GM19328 (cell line): ENCODE data around the gene PLXDC2.
"Not testable (repeated sequence)": the region's sequence is repeated elsewhere in the genome, so short reads cannot be mapped to it uniquely, and the experiment has no call there.

Experiments used
- ATAC-seq: cut with Tn5 transposase; IDR thresholded peaks from one replicate; pipeline ENCODE4 v1.9.1; 2021; ENCODE audit warnings: mild to moderate bottlenecking, moderate library complexity; ENCODE audit not compliant: unreplicated experiment

The PLXDC2 gene

DNA sequence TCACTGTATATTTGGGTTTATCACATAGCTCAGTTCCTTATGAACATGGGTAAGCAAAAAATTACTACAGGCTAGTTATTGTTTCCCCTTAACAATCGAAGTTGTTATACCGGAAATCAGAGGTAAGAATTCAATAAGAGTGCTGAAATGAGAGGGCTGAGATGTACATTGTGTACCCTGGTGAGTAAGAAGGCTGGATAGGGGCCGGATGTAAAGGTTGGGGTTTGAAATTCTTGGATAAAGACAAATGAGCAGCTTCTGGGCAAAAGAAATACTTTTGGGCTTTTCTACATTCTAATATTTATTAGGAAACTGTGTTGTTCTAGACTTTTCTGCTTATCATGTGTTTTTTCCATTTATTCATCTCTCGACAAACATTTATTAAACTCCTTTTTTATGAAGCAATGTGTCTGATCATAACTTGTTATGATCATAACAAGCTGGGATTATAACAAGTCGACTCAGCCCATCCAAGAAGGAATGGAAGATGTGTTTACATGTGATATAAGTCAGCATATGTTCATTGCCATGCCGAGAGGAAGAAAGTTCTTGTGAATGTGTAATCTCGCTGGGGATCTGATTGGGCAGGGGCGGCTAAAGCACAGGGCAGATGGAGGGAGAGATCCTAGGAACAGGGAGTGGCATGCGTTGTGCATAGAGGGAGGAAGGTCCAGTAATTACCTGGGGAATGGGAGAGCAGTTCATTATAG is 155.3 kb downstream of the PLXDC2 start:
- no peak for ATAC-seq

DNA sequence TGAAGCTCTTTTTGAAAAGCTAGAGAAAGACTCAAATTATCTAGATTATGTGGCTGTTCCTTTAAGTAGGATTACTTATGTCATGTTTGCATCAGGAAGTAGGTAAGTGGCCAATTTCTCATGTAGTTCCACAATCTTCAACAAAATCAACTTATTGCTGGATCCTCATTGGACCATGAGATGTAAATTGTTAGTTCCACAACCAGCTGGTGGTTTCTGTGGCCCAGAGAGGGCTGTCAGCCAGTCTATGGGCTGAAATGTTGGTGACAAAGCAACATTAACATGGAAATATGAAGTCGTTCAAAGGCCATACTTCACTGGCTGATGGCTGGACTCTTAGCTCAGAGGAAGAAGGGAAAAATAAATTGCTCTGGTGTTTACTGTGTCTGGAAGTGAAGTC is 157.9 kb downstream of the PLXDC2 start:
- no peak for ATAC-seq

DNA sequence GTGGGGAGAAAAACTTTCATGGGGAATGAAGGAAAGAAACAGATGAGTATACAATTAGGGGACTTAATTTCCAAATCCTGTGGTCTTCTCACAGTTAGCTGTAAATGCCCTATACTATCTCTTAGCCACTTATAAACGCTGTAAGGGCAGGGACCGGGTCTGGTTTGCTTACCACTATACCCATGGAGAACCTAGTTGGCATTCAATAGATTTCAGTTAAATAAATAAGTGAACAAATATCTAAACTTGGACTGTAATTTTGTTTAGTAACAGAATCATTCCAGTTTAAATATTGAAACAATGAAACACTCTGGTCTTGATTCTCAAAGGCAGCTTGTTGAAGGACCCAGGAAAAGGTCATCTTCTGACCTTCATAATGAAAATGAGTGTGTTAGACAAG is 158.3 kb downstream of the PLXDC2 start:
- no peak for ATAC-seq

DNA sequence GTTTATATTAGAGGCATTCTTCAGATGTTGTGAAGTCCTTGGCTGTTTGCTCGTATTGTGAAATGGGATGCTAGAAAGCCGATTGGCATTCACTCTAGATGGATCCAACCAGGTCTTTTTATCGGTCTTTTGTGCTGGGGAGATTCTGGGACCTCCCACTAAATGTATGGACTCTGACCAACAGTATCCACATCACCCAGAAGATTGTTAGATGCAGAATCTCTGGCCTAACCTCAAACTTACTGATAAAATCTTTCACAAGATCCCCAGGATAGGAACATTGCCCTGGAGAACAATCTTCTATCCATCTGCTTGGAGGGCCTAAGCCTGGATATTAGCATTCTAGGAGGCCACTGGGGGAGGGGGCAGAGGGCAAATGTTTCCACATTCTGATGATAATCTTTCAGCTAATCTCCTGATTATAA is 160.9 kb downstream of the PLXDC2 start:
- ATAC-seq, result no peak

DNA sequence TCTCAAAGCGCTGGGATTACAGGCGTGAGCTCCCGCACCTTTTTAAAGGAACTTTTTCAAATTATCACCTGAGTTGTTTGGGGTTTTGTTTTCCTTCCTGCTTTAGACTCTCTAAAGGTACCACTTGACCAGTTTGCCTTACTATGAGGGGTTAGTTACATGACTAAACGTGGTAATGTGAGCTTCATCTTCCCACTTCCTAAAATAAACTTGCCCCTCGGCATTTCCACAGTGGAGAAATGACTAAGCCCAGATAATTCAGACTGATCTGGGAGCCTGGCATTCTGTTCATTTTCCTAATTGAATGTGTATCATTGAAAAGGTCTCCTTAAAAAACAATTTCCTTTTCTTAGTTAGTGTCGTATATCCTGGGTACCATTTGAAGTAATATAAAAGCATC is 163.4 kb downstream of the PLXDC2 start:
- no peak for ATAC-seq

DNA sequence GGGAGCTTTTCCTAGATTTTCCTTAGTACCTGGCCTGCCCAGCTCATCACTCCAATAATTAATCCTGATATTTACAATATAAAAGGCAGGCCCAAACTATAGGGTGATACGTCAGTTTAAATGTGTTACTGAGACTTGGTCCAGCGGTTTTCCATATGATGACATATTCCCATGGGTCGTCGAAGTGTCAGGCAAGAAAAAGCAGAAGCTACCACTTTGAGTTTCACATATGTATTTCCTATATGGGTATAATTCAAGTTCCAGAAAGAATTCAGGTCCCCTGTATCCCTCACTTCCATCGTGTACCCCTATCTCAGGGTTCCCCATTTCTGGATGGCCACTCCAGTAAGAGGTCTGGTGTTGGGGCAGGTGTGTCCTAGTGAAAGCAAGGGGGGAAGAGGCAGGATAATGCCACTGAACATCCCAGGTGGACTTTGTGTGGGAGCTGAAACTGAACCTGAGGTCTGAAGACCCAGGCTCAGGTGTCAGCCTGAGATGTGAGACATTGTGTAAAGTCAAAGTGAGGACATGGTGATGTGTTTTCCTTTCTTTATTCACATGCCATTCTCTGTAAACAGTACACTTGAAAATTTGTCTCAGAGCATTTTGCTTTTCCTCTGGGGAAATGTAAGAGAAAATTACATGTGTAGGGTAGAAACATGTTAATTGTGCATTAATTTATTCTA is 167.8 kb downstream of the PLXDC2 start:
- no peak for ATAC-seq

DNA sequence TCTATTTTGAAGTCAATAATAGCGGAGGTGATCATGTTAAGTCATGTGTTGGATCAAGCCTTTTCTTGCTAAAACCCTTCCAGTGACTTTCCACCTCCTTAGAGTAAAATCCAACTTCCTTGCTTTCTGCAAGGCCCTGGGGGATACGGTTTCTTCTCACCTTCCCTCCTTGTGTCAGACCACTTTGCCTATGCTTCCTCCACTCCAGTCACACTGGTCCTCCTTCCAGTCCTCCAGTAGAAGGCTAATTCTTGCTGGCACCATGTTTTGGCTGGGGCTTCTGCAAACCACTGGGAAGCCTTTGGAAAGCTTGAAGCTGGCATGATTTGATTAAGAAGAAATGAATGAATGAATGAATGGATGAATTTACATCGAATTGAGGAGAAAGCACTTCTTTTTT is 169.5 kb downstream of the PLXDC2 start:
- no peak for ATAC-seq

DNA sequence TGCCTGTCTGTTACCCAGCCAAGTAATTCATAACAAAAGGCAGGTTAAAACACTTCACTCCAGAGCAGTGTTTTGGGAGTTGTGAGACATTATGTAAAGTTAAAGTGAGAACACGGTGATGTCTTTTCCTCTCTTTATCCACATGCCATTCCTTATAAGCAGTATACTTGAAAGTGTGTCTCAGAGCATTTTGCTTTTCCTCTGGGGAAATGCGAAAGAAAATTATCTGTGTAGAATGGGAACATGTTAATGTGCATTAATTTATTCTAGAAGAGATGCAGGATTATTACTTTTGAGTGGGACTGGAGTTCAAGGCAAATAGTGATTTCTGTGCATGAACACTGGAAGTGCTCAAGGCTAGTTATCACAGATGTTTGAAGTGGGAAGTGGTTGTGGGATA is 170.4 kb downstream of the PLXDC2 start:
- no peak for ATAC-seq

DNA sequence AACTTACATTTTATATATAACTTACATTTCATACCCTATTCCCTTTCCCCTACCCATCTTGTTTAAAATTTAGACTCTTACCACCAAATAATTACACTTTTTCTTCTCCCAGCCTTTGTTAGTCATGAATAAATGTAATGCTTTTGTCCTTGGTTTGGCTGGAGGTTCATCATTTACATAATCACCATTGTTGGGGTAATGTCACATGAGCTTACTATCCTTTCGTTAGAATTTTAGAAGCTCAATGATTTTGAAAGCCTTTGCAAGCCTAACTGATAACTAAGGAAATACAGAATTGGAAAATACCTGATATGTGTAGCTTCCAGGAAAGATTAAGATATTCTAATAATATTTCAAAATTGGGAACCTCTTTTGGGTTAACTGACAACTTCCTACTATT is 171.7 kb downstream of the PLXDC2 start:
- ATAC-seq, result no peak

DNA sequence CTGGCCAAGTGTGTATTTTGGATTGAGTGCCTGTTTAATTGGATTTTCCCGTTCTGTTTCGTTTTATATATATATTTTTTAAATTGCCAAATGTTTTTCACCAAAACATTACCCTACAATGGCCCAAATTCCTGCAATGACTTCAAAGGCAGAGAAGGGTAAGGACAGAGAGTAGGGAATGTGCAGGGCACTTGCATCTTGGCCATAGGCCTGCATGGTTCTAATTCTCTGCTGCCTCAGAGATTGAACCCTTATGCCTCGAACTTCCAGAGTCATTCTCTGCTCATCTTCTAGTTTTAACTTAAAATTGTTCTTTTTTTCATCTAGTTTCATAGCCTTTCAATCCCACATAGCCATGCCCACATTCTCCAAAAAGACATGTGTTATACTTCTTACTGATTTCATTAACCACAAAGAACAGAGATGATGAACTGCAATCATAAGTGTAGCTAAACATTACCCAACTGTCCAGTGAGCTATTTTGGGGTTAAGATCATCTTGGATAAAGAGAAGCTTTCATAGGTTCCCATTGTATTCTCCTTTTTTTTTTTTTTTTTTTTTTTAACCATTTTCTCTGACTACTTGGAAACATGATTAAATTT is 177.6 kb downstream of the PLXDC2 start:
- ATAC-seq, result no peak

DNA sequence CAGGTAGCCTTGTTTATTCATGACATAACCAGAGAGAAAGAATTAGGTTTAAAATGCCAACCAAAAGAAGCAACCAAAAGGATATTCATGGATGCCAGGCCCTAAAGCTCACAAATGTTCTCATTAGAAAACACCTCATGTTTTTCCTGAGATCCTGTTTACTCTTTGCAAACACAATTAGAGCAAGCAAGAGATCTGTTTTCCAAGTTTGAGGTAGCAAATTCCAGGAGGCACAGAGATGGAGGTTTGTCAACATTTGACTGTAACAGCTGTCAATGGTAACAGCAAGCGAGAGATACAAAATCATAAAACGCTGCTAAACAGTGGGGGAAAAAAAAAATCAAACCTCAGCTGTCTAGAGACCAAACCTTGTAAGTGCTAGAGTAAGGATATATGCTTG is 182.2 kb downstream of the PLXDC2 start:
- ATAC-seq, result no peak

DNA sequence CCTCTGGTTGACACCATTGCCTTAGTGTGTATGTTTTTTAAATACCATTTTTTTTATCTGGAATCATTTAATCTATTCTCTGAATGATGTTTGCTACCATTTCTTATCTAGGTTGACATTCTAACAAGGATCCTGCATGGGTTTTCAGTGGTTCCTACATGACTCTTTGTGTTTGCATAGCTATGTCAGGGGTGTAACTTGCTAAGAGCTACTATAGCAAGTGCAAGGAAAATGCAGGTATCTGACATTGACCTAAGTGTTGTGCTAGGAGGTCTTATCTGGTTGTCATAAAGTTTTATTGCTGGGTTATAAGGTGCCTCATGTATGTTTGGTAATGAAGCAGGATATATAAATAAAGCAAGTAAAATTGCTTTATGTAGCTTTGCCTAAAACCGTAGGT is 183.2 kb downstream of the PLXDC2 start:
- ATAC-seq, result no peak

DNA sequence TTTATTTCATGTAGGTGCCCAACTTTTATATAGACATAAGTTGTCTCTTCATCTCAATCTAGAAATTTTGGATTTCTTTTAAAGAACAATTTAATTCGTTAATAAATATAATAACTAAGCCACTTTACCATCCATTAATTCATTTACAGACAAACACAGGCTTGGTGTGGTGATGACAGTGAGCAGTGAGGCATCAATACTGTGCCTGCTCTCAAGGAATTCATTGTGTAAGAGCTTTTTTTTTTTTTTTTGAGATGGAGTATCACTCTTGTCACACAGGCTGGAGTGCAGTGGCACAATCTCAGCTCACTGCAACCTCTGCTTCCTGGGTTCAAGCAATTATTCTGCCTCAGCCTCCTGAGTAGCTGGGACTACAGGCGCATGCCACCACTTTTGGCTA is 185.8 kb downstream of the PLXDC2 start:
- not testable (repeated sequence) for ATAC-seq

DNA sequence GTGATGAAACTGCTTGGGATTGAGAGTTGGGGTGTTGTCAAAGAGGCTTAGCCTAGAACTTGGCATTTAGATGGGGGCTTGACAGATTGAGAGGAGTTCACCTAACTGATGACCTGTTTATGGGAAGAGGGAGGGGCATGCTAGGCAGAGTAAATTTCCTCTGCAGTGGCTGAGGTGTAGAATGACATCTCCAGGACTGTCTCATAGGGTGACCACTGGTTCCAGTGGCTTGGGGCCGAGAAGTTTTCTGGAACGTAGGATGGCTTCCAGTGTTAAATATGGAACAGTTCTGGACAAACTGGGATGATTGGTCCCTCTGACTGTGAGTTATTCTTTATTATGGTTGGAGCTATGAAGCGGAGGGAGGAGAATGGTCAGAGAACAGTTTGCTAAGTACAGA is 186.4 kb downstream of the PLXDC2 start:
- ATAC-seq, result no peak

DNA sequence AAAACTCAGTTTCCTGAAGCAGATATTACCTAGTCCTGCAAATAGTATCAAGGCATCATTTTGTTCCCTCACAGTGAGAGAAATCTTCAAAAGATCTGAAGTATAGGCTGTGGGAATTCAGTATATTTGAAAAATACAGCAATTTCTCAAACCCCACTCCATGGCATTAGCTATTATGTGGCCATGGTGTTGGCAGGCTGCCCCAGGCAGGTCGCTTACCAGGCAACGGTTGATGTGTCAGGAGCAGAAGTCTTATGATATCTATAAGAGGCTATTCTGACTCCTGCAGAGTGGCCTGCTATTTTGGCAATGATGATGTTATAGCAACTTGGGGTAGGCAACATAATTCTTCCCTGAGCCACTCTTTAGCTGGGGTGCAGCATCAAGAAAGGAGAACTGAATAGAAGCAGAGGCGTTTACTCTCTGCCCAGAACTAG is 187.9 kb downstream of the PLXDC2 start:
- ATAC-seq, result peak; percentile 25

DNA sequence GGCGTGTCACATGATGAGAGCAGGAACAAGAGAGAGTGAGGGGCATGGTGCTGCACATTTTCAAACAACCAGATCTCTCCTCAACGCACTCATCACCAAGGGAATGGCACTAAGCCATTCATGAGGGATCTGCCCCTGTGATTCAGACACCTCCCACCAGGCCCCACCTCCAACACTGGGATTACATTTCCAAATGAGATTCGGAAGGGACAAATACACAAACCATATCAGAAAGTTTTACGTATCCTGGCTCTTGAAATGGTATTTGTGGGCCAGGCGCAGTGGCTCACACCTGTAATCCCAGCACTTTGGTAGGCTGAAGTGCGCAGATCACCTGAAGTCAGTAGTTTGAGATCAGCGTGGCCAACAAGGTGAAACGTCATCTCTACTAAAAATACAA is 189.4 kb downstream of the PLXDC2 start:
- ATAC-seq, result no peak

DNA sequence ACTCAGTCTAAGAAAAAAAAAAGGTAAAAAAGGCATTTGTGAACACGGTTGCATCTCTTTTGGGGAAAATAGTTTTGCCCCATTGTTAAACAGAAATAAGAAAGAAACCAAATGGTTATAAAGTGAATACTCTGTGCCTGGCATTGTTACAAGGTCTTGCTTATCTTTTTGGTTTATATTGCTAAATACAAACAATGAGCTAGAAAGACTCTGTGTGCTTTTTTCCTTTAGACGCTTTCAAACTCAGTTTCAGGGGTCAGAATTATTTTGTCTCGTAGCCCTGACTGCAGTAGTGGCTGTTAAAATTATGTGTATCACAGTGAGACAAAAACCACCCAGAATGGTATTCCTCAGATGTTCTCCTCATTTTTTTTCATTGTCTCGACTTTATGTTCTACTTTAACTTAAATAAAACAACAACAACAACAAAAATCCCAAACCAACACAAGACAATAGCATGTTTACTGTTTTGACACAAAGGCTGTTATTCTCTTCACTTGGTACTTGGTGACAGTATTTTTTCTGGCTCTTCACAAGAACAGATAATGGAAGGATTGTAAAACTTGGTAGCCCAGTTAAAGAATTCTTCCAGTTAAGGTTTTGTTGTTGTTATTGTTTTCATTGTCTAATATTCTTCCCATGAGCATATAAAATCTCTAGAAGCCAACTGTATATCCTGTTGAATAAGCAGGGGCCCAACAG is 190.1 kb downstream of the PLXDC2 start:
- ATAC-seq, result no peak

DNA sequence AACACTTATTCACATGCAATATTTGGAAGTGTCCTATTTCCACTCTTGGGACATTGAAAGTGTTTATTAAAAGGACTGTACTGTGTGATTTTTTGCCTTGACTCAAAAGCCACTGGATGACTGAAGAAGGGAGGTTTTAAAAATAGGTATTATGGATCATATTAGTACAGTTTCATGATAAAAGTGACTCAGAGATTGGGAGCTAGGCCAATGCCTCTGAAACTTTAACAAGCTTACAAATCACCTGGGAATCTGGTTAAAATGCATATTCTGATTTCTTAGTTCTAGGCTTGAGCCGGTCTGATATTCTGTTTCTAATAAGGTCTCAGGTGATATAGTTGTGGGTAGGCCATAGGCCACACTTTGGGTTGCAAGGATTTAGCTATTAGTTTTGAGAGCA is 191.2 kb downstream of the PLXDC2 start:
- no peak for ATAC-seq

DNA sequence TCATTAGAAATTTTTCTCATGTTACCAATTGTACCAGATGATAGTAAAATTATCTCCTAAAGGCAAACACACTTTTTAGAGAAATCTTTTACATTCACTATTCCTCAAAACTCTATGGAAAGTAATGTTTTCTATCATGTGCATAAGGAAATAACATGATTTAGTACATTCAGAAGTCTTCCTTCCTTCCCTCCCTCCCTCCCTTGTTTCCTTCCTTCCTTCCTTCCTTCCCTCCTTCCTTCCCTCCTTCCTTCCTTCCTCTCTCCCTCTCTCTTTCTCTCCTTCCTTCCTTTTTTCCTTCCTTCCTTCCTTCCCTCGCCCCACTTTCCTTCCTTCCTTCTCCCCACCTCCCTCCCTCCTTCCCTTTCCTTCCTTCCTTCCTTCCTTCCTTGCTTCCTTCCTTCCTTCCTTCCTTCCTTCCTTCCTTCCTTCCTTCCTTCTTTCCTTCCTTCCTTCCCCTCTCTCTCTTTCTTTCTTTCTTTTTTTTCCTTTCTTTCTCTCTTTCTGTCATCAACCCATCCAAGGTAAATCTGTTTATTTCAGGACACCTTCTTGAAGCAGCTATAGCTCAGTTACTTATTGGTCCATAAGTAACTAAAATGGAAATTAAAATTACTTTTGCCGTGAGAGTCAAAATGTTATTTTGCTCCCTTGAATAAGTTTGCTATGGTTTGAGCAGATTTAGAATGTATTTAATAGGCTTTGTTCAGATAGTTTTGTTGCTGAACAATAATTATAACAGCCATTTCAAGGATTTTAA is 197.9 kb downstream of the PLXDC2 start:
- ATAC-seq, result no peak

DNA sequence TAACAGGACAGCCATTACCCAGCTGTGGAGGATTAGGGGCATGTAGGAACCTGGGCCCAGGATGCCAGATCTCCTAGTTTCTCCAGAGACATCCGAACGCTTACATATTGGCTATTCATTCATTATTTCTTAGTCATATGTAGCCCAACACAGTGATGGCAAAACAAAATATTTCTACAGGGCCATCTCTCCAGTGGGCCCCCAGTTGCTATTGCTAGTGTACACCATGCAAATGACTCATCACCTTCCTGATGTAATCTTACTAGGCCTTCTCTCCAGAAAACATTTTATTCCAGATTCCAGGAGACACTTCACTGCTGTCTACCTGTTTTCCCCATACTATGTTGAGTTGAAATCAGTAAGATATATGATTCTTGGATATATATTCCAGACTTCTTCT is 201.7 kb downstream of the PLXDC2 start:
- no peak for ATAC-seq

DNA sequence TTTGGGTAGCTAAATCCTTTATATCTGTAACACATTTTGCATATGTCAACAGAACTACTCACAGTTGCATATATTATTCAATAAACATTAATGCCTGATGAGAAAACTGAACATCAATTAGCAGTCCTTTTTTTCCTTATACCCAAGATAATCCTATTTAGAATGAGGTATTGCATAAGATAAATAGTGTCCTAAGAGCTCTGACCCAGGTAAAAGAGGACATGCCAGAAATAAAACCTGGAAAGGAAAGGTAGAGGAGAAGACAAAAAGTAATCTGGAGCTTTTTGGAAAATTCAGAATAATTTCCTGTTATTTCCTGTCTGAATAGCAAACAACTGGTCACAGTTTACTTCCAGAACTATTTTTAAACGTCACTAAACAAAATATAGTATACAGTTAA is 204.4 kb downstream of the PLXDC2 start:
- ATAC-seq, result no peak
